BJ (cell line): Measurements from ENCODE around the gene LDHB. TPM values are rescaled to one million over a fixed set of nuclear protein-coding genes. Genes with fewer than 3 reads are reported as not detected.

Experiments used
- CTCF ChIA-PET: fragments of 350-600 bp; formaldehyde crosslinking; extraction: SDS; loops from one replicate; lab custom pipeline; 2021; ENCODE audit warnings: antibody characterized with exemption, inconsistent platforms; lab: Yijun Ruan, JAX
- POLR2A ChIA-PET: fragments of 300-600 bp; sonication (Branson Sonifier 250); formaldehyde crosslinking; extraction: SDS; loops from one replicate; lab custom pipeline; 2021; ENCODE audit warnings: antibody characterized with exemption; lab: Charles Lee
- DNase-seq: peaks from one replicate; pipeline ENCODE4 v3.0.0-alpha.2; 2011; ENCODE audit warnings: low read depth
- H3K27me3 ChIP-seq: 2 replicates; pipeline ENCODE4 v1.6.0; 2011; ENCODE audit warnings: low read length; ENCODE audit not compliant: control insufficient read depth, insufficient read depth
- H3K36me3 ChIP-seq: 2 replicates; pipeline ENCODE4 v1.5.1; 2011; ENCODE audit warnings: low read length; ENCODE audit not compliant: control insufficient read depth, insufficient read depth
- H3K4me3 ChIP-seq: 2 replicates; pipeline ENCODE4 v1.5.1; 2011; ENCODE audit warnings: low read depth, mild to moderate bottlenecking, control low read depth, low read length
- CTCF ChIP-seq: IDR thresholded peaks from 2 replicates; pipeline ENCODE4 v1.5.1; 2011; ENCODE audit warnings: low read depth, mild to moderate bottlenecking, control low read depth, inconsistent platforms, low read length, moderate library complexity; ENCODE audit not compliant: insufficient read depth
- polyA minus RNA-seq: library from RNA; depleted of rRNA, polyadenylated mRNA; stranded (reverse); fragments of >200 nt; gene quantifications from 2 replicates; pipeline ENCODE4 v1.2.3, GENCODE V29; 2011; rRNA and poly(A)+ RNA removed
- polyA plus RNA-seq: library from polyadenylated mRNA; depleted of rRNA; stranded (reverse); fragments of >200 nt; gene quantifications from 2 replicates; pipeline ENCODE4 v1.2.3, GENCODE V29; 2011; rRNA removed

LDHB gene
- polyA plus RNA-seq (275 and 592 TPM in 2 replicates), polyA minus RNA-seq (133 and 147 TPM in 2 replicates)

- H3K36me3 ChIP-seq: peaks cover 2% of the 10 kb centered on the region; the same call in 1 of the 2 replicates
- ChIA-PET POLR2A (interaction anchor here (0.5 to 0.7 kb wide), 2 partner anchors 15 to 16 kb away, joined by 3 to 4 read pairs; no protein-coding TSS in a partner anchor), CTCF (interaction anchor here (0.5 to 1.2 kb wide), 7 partner anchors 8 to 304 kb away, joined by 3 to 5 read pairs (median 3); no protein-coding TSS in a partner anchor)
- H3K4me3 ChIP-seq: peak within 1 kb of the TSS; percentile 70
- DNase-seq: peak; percentile 84
- no peak for TF ChIP-seq CTCF
- H3K27me3 ChIP-seq: no peaks in the 10 kb centered on the region
Measured at GRCh38 chr12:21657326-21658077, at the start of gene LDHB. Gene LDHB (minus strand): TSS chr12:21657842. CDS start chr12:21654671, 3,171 bp downstream.

GRCh38 chr12:21704847-21705246, 47.2 kb upstream of the LDHB start:
- Histone ChIP-seq H3K36me3 (no peaks in the 10 kb centered on the region), H3K4me3 (no peak overlapping the region), H3K27me3 (no peaks in the 10 kb centered on the region)
- ChIA-PET CTCF (interaction anchor here (0.6 kb wide), 1 partner anchor 313 kb away, joined by 3 read pairs; no protein-coding TSS in a partner anchor), POLR2A (no interaction called here)
- no peak for TF ChIP-seq CTCF
- no peak for DNase-seq

DNA sequence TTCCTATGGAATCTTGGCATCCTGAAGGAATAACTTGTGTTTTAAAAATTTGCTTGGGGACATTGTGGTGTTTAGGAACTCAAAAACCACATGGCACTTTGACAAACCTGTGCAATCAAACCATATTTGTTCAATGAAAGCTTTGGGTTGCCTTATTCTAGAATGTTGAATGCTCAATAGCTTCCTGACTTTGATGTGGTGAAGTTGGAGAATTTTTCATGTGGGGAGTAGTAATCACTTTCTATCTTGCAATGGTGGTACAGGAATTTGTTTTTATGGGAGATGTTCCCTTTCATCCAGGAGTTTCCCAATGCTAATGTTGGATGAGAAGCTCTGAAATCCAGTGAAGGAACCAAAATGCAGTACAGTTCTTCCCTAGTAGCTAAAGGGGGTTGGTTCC, 42.2 kb upstream of the LDHB start:
- Histone ChIP-seq H3K27me3 (no peaks in the 10 kb centered on the region), H3K36me3 (no peaks in the 10 kb centered on the region), H3K4me3 (no peak overlapping the region)
- TF ChIP-seq CTCF: no peak
- POLR2A ChIA-PET: no interaction called here
- CTCF ChIA-PET: interaction anchor here (0.7 to 6.0 kb wide), 5 partner anchors 43 to 429 kb away, joined by 3 to 103 read pairs (median 4); no protein-coding TSS in a partner anchor
- DNase-seq: no peak

DNA sequence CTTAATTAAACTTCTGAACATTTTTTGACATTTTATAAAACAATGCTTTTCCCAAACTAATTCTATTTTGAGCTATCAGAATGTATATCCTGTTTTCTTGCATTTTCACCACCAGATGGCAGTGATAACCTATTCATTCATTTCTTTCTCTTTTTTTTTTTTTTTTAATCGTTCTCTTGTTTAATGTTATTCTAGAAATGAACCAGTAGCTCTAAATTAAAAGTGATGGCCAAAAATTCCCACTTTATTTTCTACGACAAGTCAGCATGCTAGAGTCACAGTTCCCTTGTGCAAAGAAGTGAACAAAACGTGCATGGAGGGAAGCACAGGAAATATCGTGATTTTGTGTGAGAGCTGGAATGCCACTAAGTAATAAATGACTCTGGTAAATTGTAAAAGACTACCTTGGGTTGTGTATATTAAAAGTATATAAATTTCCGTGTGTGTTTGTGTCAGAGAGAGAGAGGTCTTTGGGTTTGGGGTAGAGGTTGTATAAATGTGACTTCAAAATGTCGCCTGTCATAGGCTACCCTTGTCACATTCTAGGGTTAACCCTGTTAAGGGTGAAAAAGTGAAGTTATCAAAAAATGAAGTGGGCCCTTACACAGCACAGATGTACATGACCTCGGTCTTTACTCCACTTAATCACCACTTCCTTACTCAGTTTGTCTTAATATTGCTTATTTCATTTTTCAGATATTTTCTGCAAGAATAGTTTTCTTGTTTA, 40.4 kb upstream of the LDHB start:
- Histone ChIP-seq H3K36me3 (no peaks in the 10 kb centered on the region), H3K4me3 (no peak overlapping the region), H3K27me3 (no peaks in the 10 kb centered on the region)
- POLR2A ChIA-PET: interaction anchor here (0.6 to 0.8 kb wide), 3 partner anchors 18 to 847 kb away, joined by 3 to 11 read pairs (median 3); partner anchors contain the start of gene C2CD5
- TF ChIP-seq CTCF: peak; percentile 46
- DNase-seq: no peak
- CTCF ChIA-PET: interaction anchor here (0.6 to 6.0 kb wide), 21 partner anchors 9 to 746 kb away, joined by 3 to 103 read pairs (median 3); no protein-coding TSS in a partner anchor
